HG02571 (cell line): ENCODE data around the gene MYBBP1A.

Experiments used
- ATAC-seq: cut with Tn5 transposase; IDR thresholded peaks from one replicate; pipeline ENCODE4 v1.9.1; 2021; ENCODE audit warnings: mild to moderate bottlenecking, moderate library complexity; ENCODE audit not compliant: unreplicated experiment

The MYBBP1A gene

GRCh38 chr17:4572131-4572530 lies 16.9 kb upstream of the MYBBP1A start:
- no peak for ATAC-seq

GRCh38 chr17:4569591-4569990 lies 14.4 kb upstream of the MYBBP1A start:
- no peak for ATAC-seq

- ATAC-seq = no peak
Measured at GRCh38 chr17:4566785-4567184, 11.6 kb upstream of the MYBBP1A start.

- no peak for ATAC-seq
Measured at GRCh38 chr17:4565209-4566141, 10.3 kb upstream of the MYBBP1A start.

- no peak for ATAC-seq
Measured at GRCh38 chr17:4562015-4562969, 7.1 kb upstream of the MYBBP1A start.

GRCh38 chr17:4560837-4561256 lies 5.7 kb upstream of the MYBBP1A start:
- ATAC-seq = no peak

- no peak for ATAC-seq
Measured at GRCh38 chr17:4560421-4560820, 5.2 kb upstream of the MYBBP1A start, which contains the start of gene GGT6. TSS of gene GGT6 (minus strand) at chr17:4560577. CDS start at chr17:4560521, 56 bp downstream.

GRCh38 chr17:4559966-4560365 lies 4.8 kb upstream of the MYBBP1A start:
- no peak for ATAC-seq

GRCh38 chr17:4559139-4559791 lies 4.1 kb upstream of the MYBBP1A start:
- ATAC-seq = no peak

- no peak for ATAC-seq
Measured at GRCh38 chr17:4558347-4558971, 3.3 kb upstream of the MYBBP1A start.

- ATAC-seq = no peak
Measured at GRCh38 chr17:4557626-4558346, 2.6 kb upstream of the MYBBP1A start.

GRCh38 chr17:4556996-4557395 lies 1.8 kb upstream of the MYBBP1A start:
- ATAC-seq = no peak

- ATAC-seq = no peak
Measured at GRCh38 chr17:4555873-4556759, 932 bp upstream of the MYBBP1A start.

- no peak for ATAC-seq
Measured at GRCh38 chr17:4554441-4554996, 665 bp downstream of the MYBBP1A start.

GRCh38 chr17:4553669-4554068 lies 1.5 kb downstream of the MYBBP1A start:
- no peak for ATAC-seq

- ATAC-seq = no peak
Measured at GRCh38 chr17:4551796-4552525, 3.2 kb downstream of the MYBBP1A start.

- no peak for ATAC-seq
Measured at GRCh38 chr17:4551141-4551540, 4.0 kb downstream of the MYBBP1A start.

- ATAC-seq = no peak
Measured at GRCh38 chr17:4550534-4551039, 4.6 kb downstream of the MYBBP1A start.
